Measurements from ENCODE around the gene UGT2B10.
"Not testable (repeated sequence)": the region's sequence is repeated elsewhere in the genome, so short reads cannot be mapped to it uniquely, and the experiment has no call there.

Gene UGT2B10

GRCh38 chr4:68815617-68816409 lies at the start of gene UGT2B10:
TSS of gene UGT2B10 (plus strand) at chr4:68815994. CDS start at chr4:68816020, 26 bp downstream.
- H3K27me3 ChIP-seq (ENCODE audit: control insufficient read depth, insufficient read depth, low read length); H3K9me3 ChIP-seq (ENCODE audit: control insufficient read depth, low read length); H3K4me3 ChIP-seq (ENCODE audit: low read length); H3K36me3 ChIP-seq (ENCODE audit: control insufficient read depth, insufficient read depth, low read length); H3K4me1 ChIP-seq (ENCODE audit: control insufficient read depth, insufficient read depth, low read length); H3K9ac ChIP-seq (ENCODE audit: low read length): not testable (repeated sequence)

GRCh38 chr4:68771836-68772235 lies 44.0 kb upstream of the UGT2B10 start:
- H3K27me3 ChIP-seq (ENCODE audit: control insufficient read depth, insufficient read depth, low read length); H3K36me3 ChIP-seq (ENCODE audit: control insufficient read depth, insufficient read depth, low read length); H3K9me3 ChIP-seq (ENCODE audit: control insufficient read depth, low read length); H3K9ac ChIP-seq (ENCODE audit: low read length); H3K4me3 ChIP-seq (ENCODE audit: low read length); H3K4me1 ChIP-seq (ENCODE audit: control insufficient read depth, insufficient read depth, low read length): not testable (repeated sequence)

GRCh38 chr4:68773699-68774098 lies 42.1 kb upstream of the UGT2B10 start:
- no peaks in the 10 kb centered on the region for H3K36me3 ChIP-seq (ENCODE audit: control insufficient read depth, insufficient read depth, low read length)

GRCh38 chr4:68780232-68780631 lies 35.6 kb upstream of the UGT2B10 start:
- Histone ChIP-seq H3K4me3 (ENCODE audit: low read length) (no peak overlapping the region), H3K9ac (ENCODE audit: low read length) (no peak overlapping the region), H3K9me3 (ENCODE audit: control insufficient read depth, low read length) (no peaks in the 10 kb centered on the region), H3K4me1 (ENCODE audit: control insufficient read depth, insufficient read depth, low read length) (no peaks in the 10 kb centered on the region), H3K36me3 (ENCODE audit: control insufficient read depth, insufficient read depth, low read length) (no peaks in the 10 kb centered on the region), H3K27me3 (ENCODE audit: control insufficient read depth, insufficient read depth, low read length) (no peaks in the 10 kb centered on the region)

More at GRCh38 chr4:68773699-68774098, 42.1 kb upstream of the UGT2B10 start:
- Histone ChIP-seq H3K4me1 (ENCODE audit: control insufficient read depth, insufficient read depth, low read length) (no peaks in the 10 kb centered on the region), H3K9me3 (ENCODE audit: control insufficient read depth, low read length) (no peaks in the 10 kb centered on the region), H3K9ac (ENCODE audit: low read length) (no peak overlapping the region), H3K4me3 (ENCODE audit: low read length) (no peak overlapping the region), H3K27me3 (ENCODE audit: control insufficient read depth, insufficient read depth, low read length) (no peaks in the 10 kb centered on the region)

GRCh38 chr4:68797048-68797447 lies 18.7 kb upstream of the UGT2B10 start:
- Histone ChIP-seq H3K4me3 (ENCODE audit: low read length) (no peak overlapping the region), H3K4me1 (ENCODE audit: control insufficient read depth, insufficient read depth, low read length) (no peaks in the 10 kb centered on the region), H3K27me3 (ENCODE audit: control insufficient read depth, insufficient read depth, low read length) (no peaks in the 10 kb centered on the region), H3K36me3 (ENCODE audit: control insufficient read depth, insufficient read depth, low read length) (no peaks in the 10 kb centered on the region), H3K9me3 (ENCODE audit: control insufficient read depth, low read length) (no peaks in the 10 kb centered on the region), H3K9ac (ENCODE audit: low read length) (no peak overlapping the region)

- no peaks in the 10 kb centered on the region for H3K27me3 ChIP-seq (ENCODE audit: control insufficient read depth, insufficient read depth, low read length)
- H3K9ac ChIP-seq (ENCODE audit: low read length), result no peak overlapping the region
- no peaks in the 10 kb centered on the region for H3K9me3 ChIP-seq (ENCODE audit: control insufficient read depth, low read length)
- no peaks in the 10 kb centered on the region for H3K36me3 ChIP-seq (ENCODE audit: control insufficient read depth, insufficient read depth, low read length)
- no peak overlapping the region for H3K4me3 ChIP-seq (ENCODE audit: low read length)
- H3K4me1 ChIP-seq (ENCODE audit: control insufficient read depth, insufficient read depth, low read length), result no peaks in the 10 kb centered on the region
These were observed 18.2 kb upstream of the UGT2B10 start for GRCh38 chr4:68797618-68798017.

- H3K36me3 ChIP-seq (ENCODE audit: control insufficient read depth, insufficient read depth, low read length), result no peaks in the 10 kb centered on the region
- no peaks in the 10 kb centered on the region for H3K27me3 ChIP-seq (ENCODE audit: control insufficient read depth, insufficient read depth, low read length)
These were observed 12.8 kb upstream of the UGT2B10 start for GRCh38 chr4:68803013-68803412.

GRCh38 chr4:68808060-68808459 lies 7.7 kb upstream of the UGT2B10 start:
- Histone ChIP-seq H3K4me3 (ENCODE audit: low read length) (no peak overlapping the region), H3K9ac (ENCODE audit: low read length) (no peak overlapping the region), H3K36me3 (ENCODE audit: control insufficient read depth, insufficient read depth, low read length) (no peaks in the 10 kb centered on the region), H3K4me1 (ENCODE audit: control insufficient read depth, insufficient read depth, low read length) (no peaks in the 10 kb centered on the region), H3K9me3 (ENCODE audit: control insufficient read depth, low read length) (no peaks in the 10 kb centered on the region), H3K27me3 (ENCODE audit: control insufficient read depth, insufficient read depth, low read length) (no peaks in the 10 kb centered on the region)

More at GRCh38 chr4:68803013-68803412, 12.8 kb upstream of the UGT2B10 start:
- Histone ChIP-seq H3K9ac (ENCODE audit: low read length) (no peak overlapping the region), H3K4me1 (ENCODE audit: control insufficient read depth, insufficient read depth, low read length) (no peaks in the 10 kb centered on the region), H3K9me3 (ENCODE audit: control insufficient read depth, low read length) (no peaks in the 10 kb centered on the region), H3K4me3 (ENCODE audit: low read length) (no peak overlapping the region)

- Histone ChIP-seq H3K36me3 (ENCODE audit: control insufficient read depth, insufficient read depth, low read length) (no peaks in the 10 kb centered on the region), H3K9me3 (ENCODE audit: control insufficient read depth, low read length) (no peaks in the 10 kb centered on the region), H3K4me1 (ENCODE audit: control insufficient read depth, insufficient read depth, low read length) (no peaks in the 10 kb centered on the region), H3K4me3 (ENCODE audit: low read length) (no peak overlapping the region), H3K9ac (ENCODE audit: low read length) (no peak overlapping the region), H3K27me3 (ENCODE audit: control insufficient read depth, insufficient read depth, low read length) (no peaks in the 10 kb centered on the region)
These were observed 4.9 kb upstream of the UGT2B10 start for GRCh38 chr4:68810919-68811318.

GRCh38 chr4:68816410-68817265 lies 844 bp downstream of the UGT2B10 start:
- not testable (repeated sequence) for H3K27me3 ChIP-seq (ENCODE audit: control insufficient read depth, insufficient read depth, low read length); H3K9ac ChIP-seq (ENCODE audit: low read length); H3K4me1 ChIP-seq (ENCODE audit: control insufficient read depth, insufficient read depth, low read length); H3K9me3 ChIP-seq (ENCODE audit: control insufficient read depth, low read length); H3K36me3 ChIP-seq (ENCODE audit: control insufficient read depth, insufficient read depth, low read length); H3K4me3 ChIP-seq (ENCODE audit: low read length)

- Histone ChIP-seq H3K36me3 (ENCODE audit: control insufficient read depth, insufficient read depth, low read length) (no peaks in the 10 kb centered on the region), H3K9me3 (ENCODE audit: control insufficient read depth, low read length) (no peaks in the 10 kb centered on the region), H3K27me3 (ENCODE audit: control insufficient read depth, insufficient read depth, low read length) (no peaks in the 10 kb centered on the region), H3K4me1 (ENCODE audit: control insufficient read depth, insufficient read depth, low read length) (no peaks in the 10 kb centered on the region), H3K4me3 (ENCODE audit: low read length) (no peak overlapping the region), H3K9ac (ENCODE audit: low read length) (no peak overlapping the region)
These were observed 1.6 kb downstream of the UGT2B10 start for GRCh38 chr4:68817386-68817785.

GRCh38 chr4:68818030-68818462 lies 2.3 kb downstream of the UGT2B10 start:
- not testable (repeated sequence) for H3K27me3 ChIP-seq (ENCODE audit: control insufficient read depth, insufficient read depth, low read length); H3K4me3 ChIP-seq (ENCODE audit: low read length); H3K9me3 ChIP-seq (ENCODE audit: control insufficient read depth, low read length); H3K4me1 ChIP-seq (ENCODE audit: control insufficient read depth, insufficient read depth, low read length); H3K36me3 ChIP-seq (ENCODE audit: control insufficient read depth, insufficient read depth, low read length); H3K9ac ChIP-seq (ENCODE audit: low read length)
